Omental fat pad (tissue), 4 donors: Measurements from ENCODE around the gene LRRC56. TPM values are rescaled to one million over a fixed set of nuclear protein-coding genes. Genes with fewer than 3 reads are reported as not detected.

Experiments used
- ATAC-seq: fragments of 150-250 bp; one replicate; pipeline ENCODE4 v1.9.1; 2016; ENCODE audit warnings: mild to moderate bottlenecking, moderate library complexity; ENCODE audit not compliant: low FRiP score
- DNase-seq: peaks from one replicate; pipeline ENCODE4 v3.0.0-alpha.2; 2019; ENCODE audit warnings: low spot score
- total RNA-seq, 4 donors: library from RNA; depleted of rRNA; stranded (reverse); fragments of >200 nt; gene quantifications; one replicate each; pipeline ENCODE4 v1.1.0, GENCODE V29; 2016
- TF ChIP-seq, protein P1 (sequence below), 3 donors: fragments of 450-650 bp; IDR thresholded peaks; one replicate each; pipeline ENCODE4 v1.5.1; 2016 to 2017; ENCODE audit warnings: antibody characterized with exemption in 3 of 3, mild to moderate bottlenecking in 3 of 3, moderate library complexity in 2 of 3

LRRC56 gene
- total RNA-seq, 4 donors from 2014 or later: 0.24 to 0.38 (median 0.32) TPM; not detected in 1

DNA sequence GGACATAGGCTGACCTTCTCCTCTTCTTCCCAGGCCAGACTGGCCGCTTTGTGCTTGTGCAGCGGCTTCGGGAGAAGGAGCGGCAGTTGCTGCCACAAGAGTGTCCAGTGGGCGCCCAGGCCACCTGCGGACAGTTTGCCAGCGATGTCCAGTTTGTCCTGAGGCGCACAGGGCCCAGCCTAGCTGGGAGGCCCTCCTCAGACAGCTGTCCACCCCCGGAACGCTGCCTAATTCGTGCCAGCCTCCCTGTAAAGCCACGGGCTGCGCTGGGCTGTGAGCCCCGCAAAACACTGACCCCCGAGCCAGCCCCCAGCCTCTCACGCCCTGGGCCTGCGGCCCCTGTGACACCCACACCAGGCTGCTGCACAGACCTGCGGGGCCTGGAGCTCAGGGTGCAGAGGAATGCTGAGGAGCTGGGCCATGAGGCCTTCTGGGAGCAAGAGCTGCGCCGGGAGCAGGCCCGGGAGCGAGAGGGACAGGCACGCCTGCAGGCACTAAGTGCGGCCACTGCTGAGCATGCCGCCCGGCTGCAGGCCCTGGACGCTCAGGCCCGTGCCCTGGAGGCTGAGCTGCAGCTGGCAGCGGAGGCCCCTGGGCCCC lies 24.8 kb downstream of the LRRC56 start:
- DNase-seq (no peak), ATAC-seq (no peak)
- TF ChIP-seq, protein P1, sequence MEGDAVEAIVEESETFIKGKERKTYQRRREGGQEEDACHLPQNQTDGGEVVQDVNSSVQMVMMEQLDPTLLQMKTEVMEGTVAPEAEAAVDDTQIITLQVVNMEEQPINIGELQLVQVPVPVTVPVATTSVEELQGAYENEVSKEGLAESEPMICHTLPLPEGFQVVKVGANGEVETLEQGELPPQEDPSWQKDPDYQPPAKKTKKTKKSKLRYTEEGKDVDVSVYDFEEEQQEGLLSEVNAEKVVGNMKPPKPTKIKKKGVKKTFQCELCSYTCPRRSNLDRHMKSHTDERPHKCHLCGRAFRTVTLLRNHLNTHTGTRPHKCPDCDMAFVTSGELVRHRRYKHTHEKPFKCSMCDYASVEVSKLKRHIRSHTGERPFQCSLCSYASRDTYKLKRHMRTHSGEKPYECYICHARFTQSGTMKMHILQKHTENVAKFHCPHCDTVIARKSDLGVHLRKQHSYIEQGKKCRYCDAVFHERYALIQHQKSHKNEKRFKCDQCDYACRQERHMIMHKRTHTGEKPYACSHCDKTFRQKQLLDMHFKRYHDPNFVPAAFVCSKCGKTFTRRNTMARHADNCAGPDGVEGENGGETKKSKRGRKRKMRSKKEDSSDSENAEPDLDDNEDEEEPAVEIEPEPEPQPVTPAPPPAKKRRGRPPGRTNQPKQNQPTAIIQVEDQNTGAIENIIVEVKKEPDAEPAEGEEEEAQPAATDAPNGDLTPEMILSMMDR (IDR thresholded peaks at IDR 0.05): no peak

DNA sequence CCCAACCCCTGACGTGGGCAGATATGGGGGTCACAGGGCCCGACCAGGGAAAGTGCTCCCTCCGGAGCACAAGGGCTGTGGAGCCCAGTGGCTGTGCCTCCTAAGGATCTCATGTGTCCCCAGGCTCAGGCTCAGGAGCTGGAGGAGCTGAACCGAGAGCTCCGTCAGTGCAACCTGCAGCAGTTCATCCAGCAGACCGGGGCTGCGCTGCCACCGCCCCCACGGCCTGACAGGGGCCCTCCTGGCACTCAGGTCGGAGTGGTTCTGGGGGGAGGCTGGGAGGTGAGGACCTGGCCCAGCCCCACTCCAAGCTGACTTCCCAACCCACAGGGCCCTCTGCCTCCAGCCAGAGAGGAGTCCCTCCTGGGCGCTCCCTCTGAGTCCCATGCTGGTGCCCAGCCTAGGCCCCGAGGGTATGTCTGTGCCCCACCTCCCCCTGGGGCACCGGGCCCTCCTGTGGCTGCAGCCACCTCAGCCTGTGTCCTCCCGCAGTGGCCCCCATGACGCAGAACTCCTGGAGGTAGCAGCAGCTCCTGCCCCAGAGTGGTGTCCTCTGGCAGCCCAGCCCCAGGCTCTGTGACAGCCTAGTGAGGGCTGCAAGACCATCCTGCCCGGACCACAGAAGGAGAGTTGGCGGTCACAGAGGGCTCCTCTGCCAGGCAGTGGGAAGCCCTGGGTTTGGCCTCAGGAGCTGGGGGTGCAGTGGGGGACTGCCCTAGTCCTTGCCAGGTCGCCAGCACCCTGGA lies 25.9 kb downstream of the LRRC56 start:
- ATAC-seq (no peak), DNase-seq (no peak)
- TF ChIP-seq, protein P1 (IDR thresholded peaks at IDR 0.05): no peak

DNA sequence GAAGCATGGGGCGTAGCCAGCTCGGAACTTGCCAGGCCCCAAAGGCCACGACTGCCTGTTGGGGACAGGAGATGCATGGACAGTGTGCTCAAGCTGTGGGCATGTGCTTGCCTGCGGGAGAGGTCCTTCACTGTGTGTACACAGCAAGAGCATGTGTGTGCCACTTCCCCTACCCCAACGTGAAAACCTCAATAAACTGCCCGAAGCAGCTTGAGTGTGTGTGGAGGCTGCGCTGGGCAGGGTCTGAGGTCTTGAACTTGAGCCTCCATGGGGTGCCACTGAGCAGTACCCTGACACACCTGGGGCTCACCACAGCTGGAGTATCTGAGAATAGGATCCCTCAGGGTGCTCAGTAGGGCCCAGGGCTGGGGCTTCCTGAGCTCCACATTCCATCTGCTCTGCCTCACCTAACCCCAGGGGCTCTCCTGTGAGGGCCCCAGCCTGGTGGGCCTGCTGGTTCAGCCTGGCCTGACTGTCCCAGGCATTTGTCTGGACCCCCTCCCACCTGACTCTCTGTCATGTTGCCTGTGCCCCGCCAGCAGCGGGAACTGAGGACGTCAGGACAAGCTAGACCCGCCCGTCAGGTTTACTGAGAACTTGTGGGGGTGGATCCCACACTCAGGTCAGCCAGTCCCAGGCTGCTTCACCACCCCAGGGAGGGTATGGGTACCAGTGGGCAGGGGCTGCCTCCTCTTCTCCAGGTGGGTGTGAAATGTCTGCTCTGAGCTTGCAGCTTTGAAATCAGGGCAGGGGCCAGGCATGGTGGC lies 26.7 kb downstream of the LRRC56 start:
- no peak for ATAC-seq
- TF ChIP-seq, protein P1 (IDR thresholded peaks at IDR 0.05): no peak
- no peak for DNase-seq

DNA sequence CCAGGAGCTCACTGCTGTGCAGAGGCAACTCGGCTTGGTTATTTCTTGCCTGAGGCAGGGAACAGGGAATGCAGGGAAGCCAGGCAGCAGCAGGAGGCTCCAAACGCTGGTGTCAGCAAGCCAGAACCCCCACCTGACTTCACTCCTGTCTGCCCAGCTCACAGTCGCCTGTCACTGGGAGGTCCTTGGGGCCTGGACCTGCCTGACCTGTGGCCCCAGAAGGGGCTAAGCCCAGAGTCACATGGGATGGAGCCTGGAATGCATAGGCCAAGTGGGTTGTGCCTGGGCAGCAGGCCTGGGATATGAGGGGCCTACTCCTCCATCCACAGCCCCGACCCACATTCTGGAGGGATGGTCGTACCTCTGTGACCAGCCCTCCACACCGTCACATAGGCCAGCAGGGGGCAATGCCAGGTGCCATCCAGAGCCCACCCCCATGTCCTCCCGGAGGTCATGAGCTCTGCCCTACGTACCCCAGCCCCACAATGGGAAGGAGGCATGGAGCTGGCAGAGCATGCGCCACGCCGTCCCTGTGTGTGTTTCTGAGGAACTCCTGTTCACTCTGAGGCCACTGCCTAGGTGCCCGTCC lies 28.7 kb downstream of the LRRC56 start:
- DNase-seq: no peak
- ATAC-seq: no peak
- TF ChIP-seq, protein P1 (IDR thresholded peaks at IDR 0.05): no peak

DNA sequence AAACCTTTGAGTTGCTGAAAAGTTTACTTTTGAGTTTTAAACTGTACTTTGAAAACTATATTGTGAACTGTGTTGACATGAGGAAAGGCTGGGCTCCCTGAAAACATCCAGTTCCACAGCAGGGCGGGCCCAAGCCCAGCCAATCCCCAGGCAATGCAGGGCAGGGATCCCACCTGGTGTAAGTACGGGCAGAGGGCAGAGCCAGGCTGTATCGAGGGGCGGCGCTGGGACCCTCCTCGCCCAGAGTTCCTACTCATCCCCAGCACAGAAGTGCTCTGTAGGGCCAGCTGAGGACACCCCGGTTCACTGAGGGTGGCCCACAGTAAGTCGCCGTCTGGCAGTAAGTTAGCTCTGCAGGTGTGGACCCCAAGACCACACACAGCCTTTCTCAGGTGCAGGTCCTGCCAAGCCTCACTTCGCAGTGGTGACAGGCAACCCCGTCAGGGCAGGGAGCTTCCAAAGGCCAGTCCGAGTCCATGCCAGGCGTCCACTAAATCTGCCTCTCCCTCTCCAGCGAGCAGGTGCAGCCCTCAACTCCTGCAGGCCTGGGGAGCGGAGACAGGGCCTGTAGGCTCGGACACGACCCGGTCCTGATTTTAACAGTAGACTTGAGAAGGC lies 29.8 kb downstream of the LRRC56 start:
- no peak for DNase-seq
- TF ChIP-seq, protein P1 (IDR thresholded peaks at IDR 0.05): no peak
- no peak for ATAC-seq

DNA sequence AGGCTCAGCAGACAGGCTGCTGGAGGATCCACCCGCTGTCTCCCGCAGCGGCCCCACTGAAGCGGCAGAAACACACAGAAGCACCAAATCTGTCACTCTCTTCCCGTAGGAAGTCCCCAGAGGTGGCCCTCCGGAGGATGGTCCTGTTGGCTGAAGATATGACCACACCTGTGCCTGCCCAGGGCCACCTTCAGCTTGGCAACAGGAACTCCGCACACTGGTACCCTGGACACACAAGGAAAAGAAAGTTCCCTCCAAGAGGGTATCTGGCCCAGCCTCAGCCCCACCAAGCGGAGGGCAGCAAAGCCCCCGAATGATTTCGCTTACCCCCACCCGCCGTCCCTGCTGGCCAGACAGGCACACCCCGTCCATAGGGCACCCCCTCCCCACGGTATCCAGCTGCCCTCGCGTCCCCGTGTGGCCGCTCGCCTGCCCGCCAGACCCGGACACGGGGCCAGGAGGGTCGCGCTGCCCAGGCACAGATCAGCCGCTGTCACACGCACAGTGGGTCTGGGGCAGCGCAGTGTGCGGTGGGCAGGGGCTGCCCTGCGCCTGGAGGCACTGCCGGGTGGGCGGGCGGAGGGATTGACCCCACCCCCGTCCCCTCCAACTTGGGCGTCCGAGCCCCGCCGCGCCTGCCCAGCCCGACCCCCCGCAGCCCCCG lies 30.4 kb downstream of the LRRC56 start:
- TF ChIP-seq, protein P1 (IDR thresholded peaks at IDR 0.05): no peak
- DNase-seq: no peak
- ATAC-seq: peak; percentile 41
